Measurements from ENCODE around the gene SNX8.

The SNX8 gene

GRCh38 chr7:2241580-2242540 lies 72.4 kb downstream of the SNX8 start, which contains the start of the genes MRM2 and NUDT1:
Gene MRM2 (minus strand): TSS chr7:2242205. CDS start chr7:2242169, 36 bp downstream.
Gene NUDT1 (plus strand): TSS chr7:2242226. CDS start chr7:2244575, 2,349 bp downstream.
- H3K9ac ChIP-seq (ENCODE audit: low read depth, low read length): peak within 1 kb of the TSS; percentile 79
- peak within 1 kb of the TSS; percentile 86 for H3K4me3 ChIP-seq (ENCODE audit: low read depth, low read length)
- H3K27ac ChIP-seq (ENCODE audit: low read depth, low read length): peak within 1 kb of the TSS; percentile 74
- peaks cover 4% of the 10 kb centered on the region for H3K4me1 ChIP-seq (ENCODE audit: control insufficient read depth, insufficient read depth, low read length)
- peaks cover 35% of the 10 kb centered on the region for H3K36me3 ChIP-seq (ENCODE audit: control insufficient read depth, insufficient read depth, low read length)
- no peaks in the 10 kb centered on the region for H3K9me3 ChIP-seq (ENCODE audit: control insufficient read depth, insufficient read depth, low read length)
- H3K27me3 ChIP-seq (ENCODE audit: control insufficient read depth, insufficient read depth, low read length): no peaks in the 10 kb centered on the region

GRCh38 chr7:2239242-2239641 lies 75.0 kb downstream of the SNX8 start:
- Histone ChIP-seq H3K9me3 (ENCODE audit: control insufficient read depth, insufficient read depth, low read length) (no peaks in the 10 kb centered on the region), H3K27me3 (ENCODE audit: control insufficient read depth, insufficient read depth, low read length) (no peaks in the 10 kb centered on the region), H3K4me3 (ENCODE audit: low read depth, low read length) (no peak overlapping the region), H3K36me3 (ENCODE audit: control insufficient read depth, insufficient read depth, low read length) (peaks cover 52% of the 10 kb centered on the region), H3K4me1 (ENCODE audit: control insufficient read depth, insufficient read depth, low read length) (peaks cover 4% of the 10 kb centered on the region), H3K9ac (ENCODE audit: low read depth, low read length) (no peak overlapping the region), H3K27ac (ENCODE audit: low read depth, low read length) (no peak overlapping the region)

GRCh38 chr7:2237109-2237602 lies 77.1 kb downstream of the SNX8 start:
- Histone ChIP-seq H3K9ac (ENCODE audit: low read depth, low read length) (no peak overlapping the region), H3K27me3 (ENCODE audit: control insufficient read depth, insufficient read depth, low read length) (no peaks in the 10 kb centered on the region), H3K36me3 (ENCODE audit: control insufficient read depth, insufficient read depth, low read length) (peaks cover 55% of the 10 kb centered on the region), H3K9me3 (ENCODE audit: control insufficient read depth, insufficient read depth, low read length) (no peaks in the 10 kb centered on the region), H3K27ac (ENCODE audit: low read depth, low read length) (no peak overlapping the region), H3K4me3 (ENCODE audit: low read depth, low read length) (no peak overlapping the region), H3K4me1 (ENCODE audit: control insufficient read depth, insufficient read depth, low read length) (peaks cover 4% of the 10 kb centered on the region; the same call in 1 of the 2 replicates)

- H3K9me3 ChIP-seq (ENCODE audit: control insufficient read depth, insufficient read depth, low read length): no peaks in the 10 kb centered on the region
- no peak overlapping the region for H3K4me3 ChIP-seq (ENCODE audit: low read depth, low read length)
- H3K27me3 ChIP-seq (ENCODE audit: control insufficient read depth, insufficient read depth, low read length): no peaks in the 10 kb centered on the region
- H3K4me1 ChIP-seq (ENCODE audit: control insufficient read depth, insufficient read depth, low read length): peaks cover 9% of the 10 kb centered on the region; the same call in 1 of the 2 replicates
- peaks cover 60% of the 10 kb centered on the region for H3K36me3 ChIP-seq (ENCODE audit: control insufficient read depth, insufficient read depth, low read length)
- no peak overlapping the region for H3K9ac ChIP-seq (ENCODE audit: low read depth, low read length)
- H3K27ac ChIP-seq (ENCODE audit: low read depth, low read length): no peak overlapping the region
Observed at GRCh38 chr7:2233926-2234325, 80.3 kb downstream of the SNX8 start.

GRCh38 chr7:2232766-2233520 lies 81.3 kb downstream of the SNX8 start, which contains the start of gene MAD1L1:
Gene MAD1L1 (minus strand): TSS chr7:2232945. CDS start chr7:2230133, 2,812 bp downstream.
- H3K27me3 ChIP-seq (ENCODE audit: control insufficient read depth, insufficient read depth, low read length): no peaks in the 10 kb centered on the region
- peak within 1 kb of the TSS; percentile 82 for H3K9ac ChIP-seq (ENCODE audit: low read depth, low read length)
- H3K36me3 ChIP-seq (ENCODE audit: control insufficient read depth, insufficient read depth, low read length): peaks cover 63% of the 10 kb centered on the region
- no peaks in the 10 kb centered on the region for H3K9me3 ChIP-seq (ENCODE audit: control insufficient read depth, insufficient read depth, low read length)
- H3K27ac ChIP-seq (ENCODE audit: low read depth, low read length): peak within 1 kb of the TSS; percentile 71
- H3K4me1 ChIP-seq (ENCODE audit: control insufficient read depth, insufficient read depth, low read length): peaks cover 9% of the 10 kb centered on the region; the same call in 1 of the 2 replicates
- H3K4me3 ChIP-seq (ENCODE audit: low read depth, low read length): peak within 1 kb of the TSS; percentile 87

GRCh38 chr7:2231992-2232765 lies 82.1 kb downstream of the SNX8 start:
- H3K4me1 ChIP-seq (ENCODE audit: control insufficient read depth, insufficient read depth, low read length): peaks cover 9% of the 10 kb centered on the region; the same call in 1 of the 2 replicates
- H3K36me3 ChIP-seq (ENCODE audit: control insufficient read depth, insufficient read depth, low read length): peaks cover 63% of the 10 kb centered on the region
- H3K4me3 ChIP-seq (ENCODE audit: low read depth, low read length): peak overlapping the region; percentile 87
- H3K9ac ChIP-seq (ENCODE audit: low read depth, low read length): peak overlapping the region; percentile 82
- no peaks in the 10 kb centered on the region for H3K27me3 ChIP-seq (ENCODE audit: control insufficient read depth, insufficient read depth, low read length)
- no peaks in the 10 kb centered on the region for H3K9me3 ChIP-seq (ENCODE audit: control insufficient read depth, insufficient read depth, low read length)
- peak overlapping the region; percentile 71 for H3K27ac ChIP-seq (ENCODE audit: low read depth, low read length)

- Histone ChIP-seq H3K27ac (ENCODE audit: low read depth, low read length) (no peak overlapping the region), H3K4me1 (ENCODE audit: control insufficient read depth, insufficient read depth, low read length) (peaks cover 9% of the 10 kb centered on the region; the same call in 1 of the 2 replicates), H3K4me3 (ENCODE audit: low read depth, low read length) (no peak overlapping the region), H3K9me3 (ENCODE audit: control insufficient read depth, insufficient read depth, low read length) (no peaks in the 10 kb centered on the region), H3K9ac (ENCODE audit: low read depth, low read length) (no peak overlapping the region), H3K36me3 (ENCODE audit: control insufficient read depth, insufficient read depth, low read length) (peaks cover 63% of the 10 kb centered on the region), H3K27me3 (ENCODE audit: control insufficient read depth, insufficient read depth, low read length) (no peaks in the 10 kb centered on the region)
Observed at GRCh38 chr7:2230882-2231281, 83.4 kb downstream of the SNX8 start.

GRCh38 chr7:2230226-2230625 lies 84.0 kb downstream of the SNX8 start:
- Histone ChIP-seq H3K9ac (ENCODE audit: low read depth, low read length) (no peak overlapping the region), H3K4me3 (ENCODE audit: low read depth, low read length) (no peak overlapping the region), H3K4me1 (ENCODE audit: control insufficient read depth, insufficient read depth, low read length) (peaks cover 9% of the 10 kb centered on the region; the same call in 1 of the 2 replicates), H3K27me3 (ENCODE audit: control insufficient read depth, insufficient read depth, low read length) (no peaks in the 10 kb centered on the region), H3K27ac (ENCODE audit: low read depth, low read length) (no peak overlapping the region), H3K36me3 (ENCODE audit: control insufficient read depth, insufficient read depth, low read length) (peaks cover 63% of the 10 kb centered on the region), H3K9me3 (ENCODE audit: control insufficient read depth, insufficient read depth, low read length) (no peaks in the 10 kb centered on the region)

GRCh38 chr7:2229467-2229866 lies 84.8 kb downstream of the SNX8 start:
- peaks cover 9% of the 10 kb centered on the region; the same call in 1 of the 2 replicates for H3K4me1 ChIP-seq (ENCODE audit: control insufficient read depth, insufficient read depth, low read length)
- H3K9ac ChIP-seq (ENCODE audit: low read depth, low read length): 0 out of 2 replicates have a peak overlapping the region, but pooled peaks have one; percentile 14
- H3K27ac ChIP-seq (ENCODE audit: low read depth, low read length): no peak overlapping the region
- H3K9me3 ChIP-seq (ENCODE audit: control insufficient read depth, insufficient read depth, low read length): no peaks in the 10 kb centered on the region
- H3K4me3 ChIP-seq (ENCODE audit: low read depth, low read length): no peak overlapping the region
- no peaks in the 10 kb centered on the region for H3K27me3 ChIP-seq (ENCODE audit: control insufficient read depth, insufficient read depth, low read length)
- peaks cover 63% of the 10 kb centered on the region for H3K36me3 ChIP-seq (ENCODE audit: control insufficient read depth, insufficient read depth, low read length)

GRCh38 chr7:2228921-2229320 lies 85.3 kb downstream of the SNX8 start:
- no peak overlapping the region for H3K4me3 ChIP-seq (ENCODE audit: low read depth, low read length)
- peaks cover 9% of the 10 kb centered on the region; the same call in 1 of the 2 replicates for H3K4me1 ChIP-seq (ENCODE audit: control insufficient read depth, insufficient read depth, low read length)
- no peak overlapping the region for H3K9ac ChIP-seq (ENCODE audit: low read depth, low read length)
- no peak overlapping the region for H3K27ac ChIP-seq (ENCODE audit: low read depth, low read length)
- no peaks in the 10 kb centered on the region for H3K9me3 ChIP-seq (ENCODE audit: control insufficient read depth, insufficient read depth, low read length)
- peaks cover 63% of the 10 kb centered on the region for H3K36me3 ChIP-seq (ENCODE audit: control insufficient read depth, insufficient read depth, low read length)
- no peaks in the 10 kb centered on the region for H3K27me3 ChIP-seq (ENCODE audit: control insufficient read depth, insufficient read depth, low read length)

All from HUES48 (cell line).